ENCODE measurements around the gene CDKN2B-AS1. TPM values are rescaled to one million over a fixed set of nuclear protein-coding genes. Genes with fewer than 3 reads are reported as not detected.

Gene CDKN2B-AS1
- total and polyA plus RNA-seq, 2 experiments from 2014 or later, result 0.27 to 0.68 TPM

DNA sequence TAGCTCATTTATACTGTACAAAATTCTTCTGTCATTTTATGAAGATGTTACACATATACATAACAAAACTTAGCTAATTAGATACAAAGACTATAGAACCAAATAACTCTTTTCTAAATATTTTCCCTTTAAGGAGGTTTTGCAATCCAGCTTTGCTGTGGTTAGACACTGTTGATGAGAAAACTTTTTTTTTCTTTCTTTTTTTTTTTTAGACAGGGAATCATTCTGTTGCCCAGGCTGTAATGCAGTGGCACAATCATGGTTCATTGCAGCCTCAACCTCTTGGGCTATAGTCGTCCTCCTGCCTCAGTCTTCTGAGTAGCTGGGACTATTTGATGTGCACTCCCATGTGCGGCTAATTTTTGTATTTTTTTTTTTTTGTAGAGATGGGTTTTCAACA is 53.0 kb downstream of the CDKN2B-AS1 start:
- Histone ChIP-seq H3K4me2 (no peak overlapping the region), H3K4me3 (no peak overlapping the region), H3K27ac (no peak overlapping the region), H3K36me3 (replicated peaks; ENCODE audit: insufficient read depth, low read depth) (no peaks in the 10 kb centered on the region), H3K9me3 (ENCODE audit: low read depth) (no peaks in the 10 kb centered on the region), H4K20me1 (ENCODE audit: insufficient read depth, poor library complexity, severe bottlenecking) (no peaks in the 10 kb centered on the region), H3K9me2 (replicated peaks; ENCODE audit: insufficient read depth) (no peaks in the 10 kb centered on the region), H2AFZ (no peak overlapping the region), H3K79me2 (no peaks in the 10 kb centered on the region), H3K27me3 (no peaks in the 10 kb centered on the region), H3K4me1 (ENCODE audit: insufficient read depth) (no peaks in the 10 kb centered on the region)
- TF ChIP-seq EZH2 (IDR thresholded peaks at IDR 0.05; ENCODE audit: borderline replicate concordance) (no peak), EZH2phosphoT487 (IDR thresholded peaks at IDR 0.05; ENCODE audit: low read depth, severe bottlenecking, unreplicated experiment) (no peak)
- TF ChIP-seq, protein P1, sequence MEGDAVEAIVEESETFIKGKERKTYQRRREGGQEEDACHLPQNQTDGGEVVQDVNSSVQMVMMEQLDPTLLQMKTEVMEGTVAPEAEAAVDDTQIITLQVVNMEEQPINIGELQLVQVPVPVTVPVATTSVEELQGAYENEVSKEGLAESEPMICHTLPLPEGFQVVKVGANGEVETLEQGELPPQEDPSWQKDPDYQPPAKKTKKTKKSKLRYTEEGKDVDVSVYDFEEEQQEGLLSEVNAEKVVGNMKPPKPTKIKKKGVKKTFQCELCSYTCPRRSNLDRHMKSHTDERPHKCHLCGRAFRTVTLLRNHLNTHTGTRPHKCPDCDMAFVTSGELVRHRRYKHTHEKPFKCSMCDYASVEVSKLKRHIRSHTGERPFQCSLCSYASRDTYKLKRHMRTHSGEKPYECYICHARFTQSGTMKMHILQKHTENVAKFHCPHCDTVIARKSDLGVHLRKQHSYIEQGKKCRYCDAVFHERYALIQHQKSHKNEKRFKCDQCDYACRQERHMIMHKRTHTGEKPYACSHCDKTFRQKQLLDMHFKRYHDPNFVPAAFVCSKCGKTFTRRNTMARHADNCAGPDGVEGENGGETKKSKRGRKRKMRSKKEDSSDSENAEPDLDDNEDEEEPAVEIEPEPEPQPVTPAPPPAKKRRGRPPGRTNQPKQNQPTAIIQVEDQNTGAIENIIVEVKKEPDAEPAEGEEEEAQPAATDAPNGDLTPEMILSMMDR (IDR thresholded peaks at IDR 0.05; ENCODE audit: poor library complexity), result no peak
- DNase-seq (ENCODE audit: low spot score), result no peak
- whole genome bisulfite sequencing (ENCODE audit: low lambda C conversion rate, missing lambda C conversion rate), result 94% methylated on average over 2 of the region's 2 CpGs

DNA sequence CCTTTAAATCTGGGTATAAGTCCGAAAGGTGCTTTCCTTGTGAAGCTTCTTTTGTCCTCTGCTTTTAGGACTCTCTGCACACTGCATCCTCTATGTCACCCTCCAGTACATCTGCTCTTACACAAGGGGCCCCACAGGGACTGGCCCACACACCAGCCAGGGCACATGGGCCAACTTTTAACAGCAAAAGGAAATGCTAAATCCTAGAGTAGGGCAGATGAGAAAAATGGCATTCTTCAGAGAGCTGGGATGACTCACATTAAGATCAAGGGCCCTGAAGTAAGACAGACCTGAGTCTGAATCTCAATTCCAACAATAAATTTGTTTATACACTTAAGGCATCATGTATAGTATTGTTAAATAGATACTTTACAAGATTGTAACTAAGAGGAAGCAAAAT is 54.8 kb downstream of the CDKN2B-AS1 start:
- WGBS (ENCODE audit: low lambda C conversion rate, missing lambda C conversion rate), result 96% methylated on average over 1 of the region's 1 CpG
- no peak overlapping the region for H3K27ac ChIP-seq
- H4K20me1 ChIP-seq (ENCODE audit: insufficient read depth, poor library complexity, severe bottlenecking), result no peaks in the 10 kb centered on the region
- no peaks in the 10 kb centered on the region for H3K27me3 ChIP-seq
- TF ChIP-seq EZH2 (IDR thresholded peaks at IDR 0.05; ENCODE audit: borderline replicate concordance), result no peak
- no peak for TF ChIP-seq EZH2phosphoT487 (IDR thresholded peaks at IDR 0.05; ENCODE audit: low read depth, severe bottlenecking, unreplicated experiment)
- TF ChIP-seq, protein P1 (IDR thresholded peaks at IDR 0.05; ENCODE audit: poor library complexity), result no peak
- H3K4me1 ChIP-seq (ENCODE audit: insufficient read depth), result no peaks in the 10 kb centered on the region
- no peaks in the 10 kb centered on the region for H3K9me3 ChIP-seq (ENCODE audit: low read depth)
- no peak overlapping the region for H3K4me3 ChIP-seq
- H2AFZ ChIP-seq, result no peak overlapping the region
- no peak for DNase-seq (ENCODE audit: low spot score)
- no peaks in the 10 kb centered on the region for H3K36me3 ChIP-seq (replicated peaks; ENCODE audit: insufficient read depth, low read depth)
- no peaks in the 10 kb centered on the region for H3K79me2 ChIP-seq
- no peaks in the 10 kb centered on the region for H3K9me2 ChIP-seq (replicated peaks; ENCODE audit: insufficient read depth)
- no peak overlapping the region for H3K4me2 ChIP-seq

DNA sequence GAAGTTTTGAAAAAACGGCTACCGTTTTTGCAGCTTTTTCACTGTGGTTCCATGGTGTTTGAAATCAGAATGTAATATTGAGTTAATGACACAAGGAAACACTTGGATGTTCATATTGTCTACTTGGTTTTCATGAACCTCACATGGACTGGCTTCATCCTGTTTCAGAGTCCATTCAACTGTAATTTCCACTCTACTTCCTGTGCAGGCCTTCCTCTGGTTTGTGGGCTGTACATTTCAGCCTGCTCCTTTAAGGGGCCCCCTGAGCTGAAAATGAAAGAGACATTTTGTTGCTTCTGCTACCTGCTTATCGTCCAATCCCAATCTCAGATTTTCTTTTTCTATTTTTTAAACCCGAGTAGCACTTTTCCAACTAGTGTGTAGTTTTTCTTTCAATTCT is 56.3 kb downstream of the CDKN2B-AS1 start:
- no peaks in the 10 kb centered on the region for H3K27me3 ChIP-seq
- DNase-seq (ENCODE audit: low spot score), result no peak
- H4K20me1 ChIP-seq (ENCODE audit: insufficient read depth, poor library complexity, severe bottlenecking), result no peaks in the 10 kb centered on the region
- H3K4me2 ChIP-seq, result no peak overlapping the region
- WGBS (ENCODE audit: low lambda C conversion rate, missing lambda C conversion rate), result 89% methylated on average over 4 of the region's 4 CpGs
- H3K27ac ChIP-seq, result no peak overlapping the region
- no peaks in the 10 kb centered on the region for H3K9me2 ChIP-seq (replicated peaks; ENCODE audit: insufficient read depth)
- H3K4me1 ChIP-seq (ENCODE audit: insufficient read depth), result no peaks in the 10 kb centered on the region
- no peak overlapping the region for H2AFZ ChIP-seq
- H3K36me3 ChIP-seq (replicated peaks; ENCODE audit: insufficient read depth, low read depth), result no peaks in the 10 kb centered on the region
- H3K4me3 ChIP-seq, result no peak overlapping the region
- TF ChIP-seq EZH2 (IDR thresholded peaks at IDR 0.05; ENCODE audit: borderline replicate concordance), result no peak
- TF ChIP-seq, protein P1 (IDR thresholded peaks at IDR 0.05; ENCODE audit: poor library complexity), result no peak
- no peak for TF ChIP-seq EZH2phosphoT487 (IDR thresholded peaks at IDR 0.05; ENCODE audit: low read depth, severe bottlenecking, unreplicated experiment)
- no peaks in the 10 kb centered on the region for H3K79me2 ChIP-seq
- H3K9me3 ChIP-seq (ENCODE audit: low read depth), result no peaks in the 10 kb centered on the region
